ENCODE measurements around the gene TTBK1.
"Not testable (repeated sequence)": the region's sequence is repeated elsewhere in the genome, so short reads cannot be mapped to it uniquely, and the experiment has no call there.

TTBK1 gene

GRCh38 chr6:43303006-43303405 is 59.7 kb downstream of the TTBK1 start:
- not testable (repeated sequence) for H3K4me1 ChIP-seq (ENCODE audit: control insufficient read depth in 2 of 2, insufficient read depth in 2 of 2, low read length in 2 of 2); H3K4me3 ChIP-seq (ENCODE audit: low read length in 2 of 2); H3K27ac ChIP-seq (ENCODE audit: low read depth in 2 of 2, low read length in 2 of 2); H3K36me3 ChIP-seq (ENCODE audit: control insufficient read depth in 2 of 2, insufficient read depth in 2 of 2, low read length in 2 of 2); H3K9ac ChIP-seq (ENCODE audit: low read depth in 1 of 2, low read length in 2 of 2); H3K9me3 ChIP-seq (ENCODE audit: control insufficient read depth in 2 of 2, low read length in 2 of 2)
- H3K27me3 ChIP-seq (ENCODE audit: control insufficient read depth in 2 of 2, insufficient read depth in 2 of 2, low read length in 2 of 2): peaks cover 0 to 11% of the 10 kb centered on the region in 2 donors

DNA sequence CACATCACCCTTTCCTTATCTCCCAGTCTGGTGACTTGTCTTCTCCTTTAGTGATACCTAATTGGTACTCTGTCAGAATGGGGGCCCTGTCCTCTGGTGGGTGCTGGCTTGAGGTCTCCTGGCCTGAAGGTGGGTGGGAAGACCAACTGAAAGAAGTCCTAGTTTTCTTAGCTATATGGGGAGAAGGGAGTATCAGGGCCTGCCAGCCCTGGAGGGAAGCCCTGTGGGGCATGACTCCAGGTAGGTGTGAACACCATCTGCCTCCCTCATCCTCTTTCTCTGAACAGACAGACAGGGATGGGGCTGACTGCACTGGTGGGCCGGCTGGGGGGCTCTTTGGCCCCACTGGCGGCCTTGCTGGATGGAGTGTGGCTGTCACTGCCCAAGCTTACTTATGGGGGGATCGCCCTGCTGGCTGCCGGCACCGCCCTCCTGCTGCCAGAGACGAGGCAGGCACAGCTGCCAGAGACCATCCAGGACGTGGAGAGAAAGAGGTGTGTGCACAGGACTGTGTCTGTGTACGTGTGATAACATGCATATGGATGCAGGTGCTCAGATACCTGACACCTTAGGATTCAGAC is 60.6 kb downstream of the TTBK1 start:
- Histone ChIP-seq H3K27ac (ENCODE audit: low read depth in 2 of 2, low read length in 2 of 2) (no peak overlapping the region), H3K9me3 (ENCODE audit: control insufficient read depth in 2 of 2, low read length in 2 of 2) (no peaks in the 10 kb centered on the region), H3K36me3 (ENCODE audit: control insufficient read depth in 2 of 2, insufficient read depth in 2 of 2, low read length in 2 of 2) (no peaks in the 10 kb centered on the region), H3K27me3 (ENCODE audit: control insufficient read depth in 2 of 2, insufficient read depth in 2 of 2, low read length in 2 of 2) (peaks cover 0 to 12% of the 10 kb centered on the region in 2 donors), H3K4me1 (ENCODE audit: control insufficient read depth in 2 of 2, insufficient read depth in 2 of 2, low read length in 2 of 2) (peaks cover 0 to 4% of the 10 kb centered on the region in 2 donors), H3K9ac (ENCODE audit: low read depth in 1 of 2, low read length in 2 of 2) (no peak overlapping the region), H3K4me3 (ENCODE audit: low read length in 2 of 2) (no peak overlapping the region)

DNA sequence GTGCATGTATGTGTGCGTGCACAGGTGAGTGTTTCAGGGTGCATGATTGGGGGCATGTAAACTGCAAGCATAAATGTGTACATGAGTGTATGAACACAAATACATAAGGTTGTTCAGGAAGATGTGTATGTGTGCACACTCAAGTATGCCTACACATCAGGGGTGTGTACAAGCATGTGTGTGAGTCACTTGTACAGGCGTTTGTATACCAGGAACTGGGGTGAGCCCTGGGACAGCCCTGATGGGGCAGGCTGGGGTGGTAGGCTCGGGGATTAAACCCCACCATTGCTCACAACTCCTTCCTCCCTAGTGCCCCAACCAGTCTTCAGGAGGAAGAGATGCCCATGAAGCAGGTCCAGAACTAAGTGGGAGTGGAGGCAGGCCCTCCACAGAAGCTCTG is 61.1 kb downstream of the TTBK1 start:
- H3K27ac ChIP-seq (ENCODE audit: low read depth in 2 of 2, low read length in 2 of 2): no peak overlapping the region
- H3K27me3 ChIP-seq (ENCODE audit: control insufficient read depth in 2 of 2, insufficient read depth in 2 of 2, low read length in 2 of 2): peaks cover 0 to 7% of the 10 kb centered on the region in 2 donors
- H3K9me3 ChIP-seq (ENCODE audit: control insufficient read depth in 2 of 2, low read length in 2 of 2): no peaks in the 10 kb centered on the region
- H3K9ac ChIP-seq (ENCODE audit: low read depth in 1 of 2, low read length in 2 of 2): no peak overlapping the region
- no peaks in the 10 kb centered on the region for H3K36me3 ChIP-seq (ENCODE audit: control insufficient read depth in 2 of 2, insufficient read depth in 2 of 2, low read length in 2 of 2)
- no peak overlapping the region for H3K4me3 ChIP-seq (ENCODE audit: low read length in 2 of 2)
- peaks cover 0 to 4% of the 10 kb centered on the region in 2 donors for H3K4me1 ChIP-seq (ENCODE audit: control insufficient read depth in 2 of 2, insufficient read depth in 2 of 2, low read length in 2 of 2)

- Histone ChIP-seq H3K27me3 (ENCODE audit: control insufficient read depth in 2 of 2, insufficient read depth in 2 of 2, low read length in 2 of 2) (peaks cover 0 to 7% of the 10 kb centered on the region in 2 donors), H3K36me3 (ENCODE audit: control insufficient read depth in 2 of 2, insufficient read depth in 2 of 2, low read length in 2 of 2) (no peaks in the 10 kb centered on the region), H3K9me3 (ENCODE audit: control insufficient read depth in 2 of 2, low read length in 2 of 2) (no peaks in the 10 kb centered on the region), H3K27ac (ENCODE audit: low read depth in 2 of 2, low read length in 2 of 2) (no peak overlapping the region), H3K4me3 (ENCODE audit: low read length in 2 of 2) (no peak overlapping the region), H3K4me1 (ENCODE audit: control insufficient read depth in 2 of 2, insufficient read depth in 2 of 2, low read length in 2 of 2) (peaks cover 0 to 4% of the 10 kb centered on the region in 2 donors), H3K9ac (ENCODE audit: low read depth in 1 of 2, low read length in 2 of 2) (no peak overlapping the region)
These were observed 61.6 kb downstream of the TTBK1 start for GRCh38 chr6:43304882-43305281.

GRCh38 chr6:43306086-43306485 is 62.8 kb downstream of the TTBK1 start:
- peaks cover 0 to 4% of the 10 kb centered on the region in 2 donors for H3K4me1 ChIP-seq (ENCODE audit: control insufficient read depth in 2 of 2, insufficient read depth in 2 of 2, low read length in 2 of 2)
- H3K27me3 ChIP-seq (ENCODE audit: control insufficient read depth in 2 of 2, insufficient read depth in 2 of 2, low read length in 2 of 2): peaks cover 0 to 5% of the 10 kb centered on the region in 2 donors
- no peak overlapping the region for H3K9ac ChIP-seq (ENCODE audit: low read depth in 1 of 2, low read length in 2 of 2)
- H3K27ac ChIP-seq (ENCODE audit: low read depth in 2 of 2, low read length in 2 of 2): no peak overlapping the region
- no peaks in the 10 kb centered on the region for H3K9me3 ChIP-seq (ENCODE audit: control insufficient read depth in 2 of 2, low read length in 2 of 2)
- H3K36me3 ChIP-seq (ENCODE audit: control insufficient read depth in 2 of 2, insufficient read depth in 2 of 2, low read length in 2 of 2): no peaks in the 10 kb centered on the region
- no peak overlapping the region for H3K4me3 ChIP-seq (ENCODE audit: low read length in 2 of 2)

DNA sequence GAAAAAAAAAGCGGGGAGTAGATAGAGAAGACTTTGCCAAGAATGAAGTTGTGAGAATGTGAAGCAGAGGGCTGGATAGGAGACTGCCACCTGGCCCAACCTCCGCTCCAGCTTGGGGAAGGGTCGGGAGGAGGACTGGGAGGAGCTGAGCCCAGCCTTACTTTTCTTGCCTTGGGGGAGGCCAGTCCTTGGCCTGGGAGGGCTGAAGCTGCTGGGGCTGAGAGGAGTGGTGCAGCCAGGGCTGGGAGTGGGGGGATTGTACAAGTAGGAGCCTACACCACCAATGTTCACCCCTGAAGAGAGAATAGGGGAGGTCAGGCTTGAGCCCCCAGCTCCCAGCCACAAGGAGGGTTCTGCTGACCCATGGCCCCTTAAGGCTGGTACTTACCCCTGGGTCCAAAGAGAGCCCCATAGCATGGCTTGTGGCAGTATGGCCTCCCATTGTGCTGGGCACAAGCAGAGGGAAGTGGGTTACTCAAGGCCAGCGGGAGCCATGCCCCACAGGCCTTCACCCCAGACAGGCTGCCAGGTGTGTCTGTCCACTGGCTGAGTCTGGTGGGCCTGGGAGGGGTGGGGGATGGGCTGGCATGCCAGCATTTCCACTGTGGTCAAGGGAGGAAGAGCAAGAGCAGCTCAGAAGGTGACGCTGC is 64.3 kb downstream of the TTBK1 start:
- H3K27me3 ChIP-seq (ENCODE audit: control insufficient read depth in 2 of 2, insufficient read depth in 2 of 2, low read length in 2 of 2): peaks cover 0 to 3% of the 10 kb centered on the region in 2 donors
- no peak overlapping the region for H3K4me3 ChIP-seq (ENCODE audit: low read length in 2 of 2)
- H3K9me3 ChIP-seq (ENCODE audit: control insufficient read depth in 2 of 2, low read length in 2 of 2): no peaks in the 10 kb centered on the region
- peaks cover 0 to 4% of the 10 kb centered on the region in 2 donors for H3K4me1 ChIP-seq (ENCODE audit: control insufficient read depth in 2 of 2, insufficient read depth in 2 of 2, low read length in 2 of 2)
- no peak overlapping the region for H3K27ac ChIP-seq (ENCODE audit: low read depth in 2 of 2, low read length in 2 of 2)
- no peaks in the 10 kb centered on the region for H3K36me3 ChIP-seq (ENCODE audit: control insufficient read depth in 2 of 2, insufficient read depth in 2 of 2, low read length in 2 of 2)
- no peak overlapping the region for H3K9ac ChIP-seq (ENCODE audit: low read depth in 1 of 2, low read length in 2 of 2)

- Histone ChIP-seq H3K4me1 (ENCODE audit: control insufficient read depth in 2 of 2, insufficient read depth in 2 of 2, low read length in 2 of 2) (peaks cover 0 to 4% of the 10 kb centered on the region in 2 donors), H3K4me3 (ENCODE audit: low read length in 2 of 2) (peak within 1 kb of the TSS; percentile 33 to 60), H3K36me3 (ENCODE audit: control insufficient read depth in 2 of 2, insufficient read depth in 2 of 2, low read length in 2 of 2) (no peaks in the 10 kb centered on the region), H3K27ac (ENCODE audit: low read depth in 2 of 2, low read length in 2 of 2) (no peak within 1 kb of the TSS), H3K9me3 (ENCODE audit: control insufficient read depth in 2 of 2, low read length in 2 of 2) (no peaks in the 10 kb centered on the region), H3K9ac (ENCODE audit: low read depth in 1 of 2, low read length in 2 of 2) (no peak within 1 kb of the TSS), H3K27me3 (ENCODE audit: control insufficient read depth in 2 of 2, insufficient read depth in 2 of 2, low read length in 2 of 2) (peaks cover 0 to 3% of the 10 kb centered on the region in 2 donors)
These were observed 65.1 kb downstream of the TTBK1 start, which contains the start of gene CRIP3 for GRCh38 chr6:43308101-43308989. Gene CRIP3, minus strand, starts transcription at chr6:43308826. Its CDS starts 34 bp downstream, at chr6:43308792.

GRCh38 chr6:43308990-43309477 is 65.8 kb downstream of the TTBK1 start:
- Histone ChIP-seq H3K27me3 (ENCODE audit: control insufficient read depth in 2 of 2, insufficient read depth in 2 of 2, low read length in 2 of 2) (peaks cover 0 to 3% of the 10 kb centered on the region in 2 donors), H3K36me3 (ENCODE audit: control insufficient read depth in 2 of 2, insufficient read depth in 2 of 2, low read length in 2 of 2) (no peaks in the 10 kb centered on the region), H3K4me3 (ENCODE audit: low read length in 2 of 2) (peak overlapping the region; percentile 33 to 60), H3K9ac (ENCODE audit: low read depth in 1 of 2, low read length in 2 of 2) (no peak overlapping the region), H3K4me1 (ENCODE audit: control insufficient read depth in 2 of 2, insufficient read depth in 2 of 2, low read length in 2 of 2) (peaks cover 0 to 4% of the 10 kb centered on the region in 2 donors), H3K27ac (ENCODE audit: low read depth in 2 of 2, low read length in 2 of 2) (no peak overlapping the region), H3K9me3 (ENCODE audit: control insufficient read depth in 2 of 2, low read length in 2 of 2) (no peaks in the 10 kb centered on the region)

DNA sequence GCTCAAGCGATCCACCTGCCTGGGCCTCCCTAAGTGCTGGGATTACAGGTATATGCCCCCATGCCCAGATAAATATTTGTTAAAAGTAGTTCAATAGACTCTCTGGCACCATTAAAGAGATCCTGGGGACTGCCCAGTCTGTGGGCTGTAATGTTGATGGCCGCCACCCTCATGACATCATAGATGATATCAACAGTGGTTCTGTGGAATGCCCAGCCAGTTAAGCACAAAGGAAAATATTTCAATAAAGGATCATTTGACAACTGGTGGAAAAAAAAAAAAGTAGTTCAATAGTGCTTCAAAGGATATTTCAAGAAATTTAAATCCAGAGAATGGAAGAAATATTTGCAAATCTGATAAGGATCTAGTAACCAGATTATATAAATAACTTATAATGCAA is 66.9 kb downstream of the TTBK1 start:
- H3K27me3 ChIP-seq (ENCODE audit: control insufficient read depth in 2 of 2, insufficient read depth in 2 of 2, low read length in 2 of 2): peaks cover 0 to 3% of the 10 kb centered on the region in 2 donors
- H3K36me3 ChIP-seq (ENCODE audit: control insufficient read depth in 2 of 2, insufficient read depth in 2 of 2, low read length in 2 of 2): no peaks in the 10 kb centered on the region
- H3K4me1 ChIP-seq (ENCODE audit: control insufficient read depth in 2 of 2, insufficient read depth in 2 of 2, low read length in 2 of 2): peaks cover 0 to 4% of the 10 kb centered on the region in 2 donors
- H3K4me3 ChIP-seq (ENCODE audit: low read length in 2 of 2): no peak overlapping the region
- H3K27ac ChIP-seq (ENCODE audit: low read depth in 2 of 2, low read length in 2 of 2): no peak overlapping the region
- no peak overlapping the region for H3K9ac ChIP-seq (ENCODE audit: low read depth in 1 of 2, low read length in 2 of 2)
- H3K9me3 ChIP-seq (ENCODE audit: control insufficient read depth in 2 of 2, low read length in 2 of 2): no peaks in the 10 kb centered on the region

- Histone ChIP-seq H3K27me3 (ENCODE audit: control insufficient read depth in 2 of 2, insufficient read depth in 2 of 2, low read length in 2 of 2) (peaks cover 0 to 3% of the 10 kb centered on the region in 2 donors), H3K9me3 (ENCODE audit: control insufficient read depth in 2 of 2, low read length in 2 of 2) (no peaks in the 10 kb centered on the region), H3K36me3 (ENCODE audit: control insufficient read depth in 2 of 2, insufficient read depth in 2 of 2, low read length in 2 of 2) (no peaks in the 10 kb centered on the region), H3K9ac (ENCODE audit: low read depth in 1 of 2, low read length in 2 of 2) (no peak overlapping the region), H3K4me1 (ENCODE audit: control insufficient read depth in 2 of 2, insufficient read depth in 2 of 2, low read length in 2 of 2) (peaks cover 0 to 4% of the 10 kb centered on the region in 2 donors), H3K27ac (ENCODE audit: low read depth in 2 of 2, low read length in 2 of 2) (no peak overlapping the region), H3K4me3 (ENCODE audit: low read length in 2 of 2) (no peak overlapping the region)
These were observed 67.3 kb downstream of the TTBK1 start for GRCh38 chr6:43310624-43311023.

All from mucosa of rectum (tissue), 2 donors.